Right ventricle myocardium inferior (tissue), 1 donor: ENCODE measurements around the gene HOXC5. TPM values are rescaled to one million over a fixed set of nuclear protein-coding genes. Genes with fewer than 3 reads are reported as not detected.

Source experiments
- ATAC-seq: fragments of 200-7000 bp; cut with Tn5 transposase; one replicate; pipeline ENCODE4 v1.9.1; 2020; ENCODE audit warnings: mild to moderate bottlenecking, moderate library complexity
- DNase-seq: peaks from one replicate; pipeline ENCODE4 v3.0.0; 2021; ENCODE audit errors: missing footprints
- intact Hi-C: fragments of 100-400 bp; cut with DNase I; formaldehyde crosslinking; loops from one replicate; pipeline ENCODE4 v1.11.0; 2022
- total RNA-seq: library from RNA; stranded (reverse); fragmentation: NEBNext Ultra II Directional; extraction: Animal tissue kit (Norgen Biotek cat#: 25700); gene quantifications from one replicate; pipeline ENCODE4 v1.2.1, GENCODE V29; 2021
- donor health status: DM: no; HTN: yes; CAD: no; lungs with severe emphysema.

Gene HOXC5
- total RNA-seq, 1 donor from 2014 or later, result not detected

DNA sequence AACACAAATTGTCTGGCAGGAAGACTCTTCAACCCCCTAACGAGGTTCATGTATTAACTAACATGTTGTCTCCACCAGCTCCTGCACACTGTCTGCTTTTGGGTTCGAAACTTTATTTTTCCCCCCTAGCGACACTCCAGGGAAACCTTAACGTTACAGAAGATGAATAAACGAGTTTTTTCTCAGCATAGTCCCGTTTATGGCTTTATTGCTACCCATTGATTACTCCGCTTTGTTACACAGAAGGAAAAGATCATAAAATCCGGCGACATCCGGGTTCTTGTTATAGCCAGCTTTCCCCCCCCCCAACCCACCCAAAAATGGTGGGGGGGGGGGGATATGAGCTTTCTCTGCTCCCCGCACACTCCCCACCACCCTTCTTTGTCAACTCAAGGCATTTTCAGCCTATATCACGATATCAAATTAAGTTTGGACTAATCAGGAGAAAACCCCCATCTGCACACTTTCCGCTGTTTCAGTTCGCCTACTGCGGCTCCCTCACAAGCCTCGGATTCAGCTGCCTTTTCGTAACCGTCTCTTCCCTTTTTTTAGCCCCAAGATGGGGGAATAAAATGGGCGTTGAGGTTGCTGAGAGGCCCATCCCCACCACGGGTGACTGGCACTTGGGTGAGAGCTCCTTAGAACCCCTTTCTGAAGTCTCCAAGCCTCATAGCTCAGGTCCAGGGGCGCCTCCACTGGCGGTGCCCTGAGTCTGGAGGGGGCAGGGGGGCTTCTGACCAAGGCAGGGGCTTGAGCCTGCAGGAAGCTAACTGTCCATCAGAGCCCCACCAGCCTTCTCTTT is 6.0 kb upstream of the HOXC5 start:
- ATAC-seq (no peak), DNase-seq (no peak)
- intact Hi-C loops, result no loop called here

DNA sequence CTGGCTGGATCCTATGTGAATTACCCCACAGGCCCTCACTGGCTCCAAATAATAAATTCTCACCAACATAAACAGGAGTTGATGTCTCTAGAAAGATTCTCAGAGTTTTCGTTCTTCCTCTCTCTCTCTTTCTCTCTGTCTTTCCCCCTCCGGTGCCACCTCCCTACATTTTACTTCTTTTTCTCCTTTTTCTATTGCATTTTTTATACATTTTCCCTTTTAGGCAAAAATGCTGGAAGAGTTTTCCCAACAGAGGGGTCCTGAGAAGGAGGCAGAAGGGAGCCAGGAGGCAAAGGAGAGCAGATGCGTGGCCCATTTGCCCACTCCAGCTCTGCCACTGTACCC is 5.4 kb upstream of the HOXC5 start:
- ATAC-seq (no peak), DNase-seq (no peak)
- intact Hi-C loops, result no loop called here

DNA sequence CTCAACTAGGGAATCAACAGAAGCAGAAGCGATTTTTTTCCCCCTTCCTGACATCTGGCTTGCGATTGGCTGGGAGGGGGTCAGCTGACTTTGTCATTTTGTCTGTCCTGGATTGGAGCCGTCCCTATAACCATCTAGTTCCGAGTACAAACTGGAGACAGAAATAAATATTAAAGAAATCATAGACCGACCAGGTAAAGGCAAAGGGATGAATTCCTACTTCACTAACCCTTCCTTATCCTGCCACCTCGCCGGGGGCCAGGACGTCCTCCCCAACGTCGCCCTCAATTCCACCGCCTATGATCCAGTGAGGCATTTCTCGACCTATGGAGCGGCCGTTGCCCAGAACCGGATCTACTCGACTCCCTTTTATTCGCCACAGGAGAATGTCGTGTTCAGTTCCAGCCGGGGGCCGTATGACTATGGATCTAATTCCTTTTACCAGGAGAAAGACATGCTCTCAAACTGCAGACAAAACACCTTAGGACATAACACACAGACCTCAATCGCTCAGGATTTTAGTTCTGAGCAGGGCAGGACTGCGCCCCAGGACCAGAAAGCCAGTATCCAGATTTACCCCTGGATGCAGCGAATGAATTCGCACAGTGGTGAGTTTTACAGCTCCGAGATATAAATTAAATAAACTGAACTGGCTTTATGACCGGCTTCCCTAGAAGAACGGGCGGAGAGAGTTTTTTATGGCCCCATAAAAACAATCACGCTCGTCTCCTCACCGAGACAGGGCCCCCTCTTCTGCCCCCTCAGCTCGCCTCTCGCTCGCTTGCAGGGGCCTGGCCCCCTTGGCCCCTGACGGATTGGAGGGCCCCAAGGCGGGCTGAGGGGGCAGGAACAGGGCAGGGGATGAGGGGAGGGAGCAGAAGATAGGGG is 4.3 kb upstream of the HOXC5 start, which contains the start of gene HOXC6:
HOXC6 (plus strand) TSS at position 127 of the 888 bp plus-strand sequence; CDS start at position 209, 82 bp downstream.
- ATAC-seq (no peak), DNase-seq (no peak)
- intact Hi-C loops, result no loop called here

DNA sequence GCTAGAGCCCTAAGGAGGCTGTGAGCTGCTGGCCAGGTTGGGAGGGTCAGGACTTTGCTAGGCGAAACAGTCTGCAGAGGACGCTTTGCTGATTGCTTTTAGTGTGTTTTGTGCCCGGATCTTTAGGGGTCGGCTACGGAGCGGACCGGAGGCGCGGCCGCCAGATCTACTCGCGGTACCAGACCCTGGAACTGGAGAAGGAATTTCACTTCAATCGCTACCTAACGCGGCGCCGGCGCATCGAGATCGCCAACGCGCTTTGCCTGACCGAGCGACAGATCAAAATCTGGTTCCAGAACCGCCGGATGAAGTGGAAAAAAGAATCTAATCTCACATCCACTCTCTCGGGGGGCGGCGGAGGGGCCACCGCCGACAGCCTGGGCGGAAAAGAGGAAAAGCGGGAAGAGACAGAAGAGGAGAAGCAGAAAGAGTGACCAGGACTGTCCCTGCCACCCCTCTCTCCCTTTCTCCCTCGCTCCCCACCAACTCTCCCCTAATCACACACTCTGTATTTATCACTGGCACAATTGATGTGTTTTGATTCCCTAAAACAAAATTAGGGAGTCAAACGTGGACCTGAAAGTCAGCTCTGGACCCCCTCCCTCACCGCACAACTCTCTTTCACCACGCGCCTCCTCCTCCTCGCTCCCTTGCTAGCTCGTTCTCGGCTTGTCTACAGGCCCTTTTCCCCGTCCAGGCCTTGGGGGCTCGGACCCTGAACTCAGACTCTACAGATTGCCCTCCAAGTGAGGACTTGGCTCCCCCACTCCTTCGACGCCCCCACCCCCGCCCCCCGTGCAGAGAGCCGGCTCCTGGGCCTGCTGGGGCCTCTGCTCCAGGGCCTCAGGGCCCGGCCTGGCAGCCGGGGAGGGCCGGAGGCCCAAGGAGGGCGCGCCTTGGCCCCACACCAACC is 3.1 kb upstream of the HOXC5 start:
- no peak for ATAC-seq
- DNase-seq, result no peak
- intact Hi-C loops, result no loop called here

DNA sequence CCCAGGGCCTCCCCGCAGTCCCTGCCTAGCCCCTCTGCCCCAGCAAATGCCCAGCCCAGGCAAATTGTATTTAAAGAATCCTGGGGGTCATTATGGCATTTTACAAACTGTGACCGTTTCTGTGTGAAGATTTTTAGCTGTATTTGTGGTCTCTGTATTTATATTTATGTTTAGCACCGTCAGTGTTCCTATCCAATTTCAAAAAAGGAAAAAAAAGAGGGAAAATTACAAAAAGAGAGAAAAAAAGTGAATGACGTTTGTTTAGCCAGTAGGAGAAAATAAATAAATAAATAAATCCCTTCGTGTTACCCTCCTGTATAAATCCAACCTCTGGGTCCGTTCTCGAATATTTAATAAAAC is 2.4 kb upstream of the HOXC5 start:
- intact Hi-C loops, result no loop called here
- no peak for ATAC-seq

DNA sequence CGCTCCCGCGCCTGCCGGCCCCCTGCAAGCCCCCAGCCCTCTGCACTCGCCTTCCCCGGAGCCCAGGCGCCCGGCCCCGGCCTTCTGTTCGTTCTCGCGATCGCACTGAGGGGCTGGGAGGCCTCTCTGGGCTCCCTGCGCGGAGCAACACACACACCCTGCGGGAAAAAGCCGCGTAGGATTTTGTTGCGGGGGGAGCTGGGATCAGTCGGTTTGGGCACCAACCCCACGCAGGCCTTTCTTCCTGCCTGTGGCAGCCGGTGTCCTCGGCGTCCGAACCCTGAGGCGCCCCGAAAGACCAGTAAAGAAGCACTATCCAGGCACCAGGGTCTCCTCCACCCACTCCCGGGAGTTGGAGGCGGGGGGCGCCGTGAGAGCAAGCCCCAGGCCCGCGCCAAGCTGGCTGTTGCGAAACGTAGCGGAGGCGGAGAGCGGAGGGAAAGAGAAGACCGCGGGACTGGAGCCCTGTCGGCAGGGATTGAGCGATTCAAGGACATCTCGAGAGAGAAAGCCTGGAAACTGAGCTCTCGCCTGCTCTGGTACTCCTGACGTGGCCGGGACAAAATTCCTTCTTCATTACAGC is 1.9 kb upstream of the HOXC5 start:
- ATAC-seq (no peak), DNase-seq (no peak)
- intact Hi-C loops, result no loop called here

More for the DNA sequence above, 2.4 kb upstream of the HOXC5 start:
- DNase-seq, result no peak

DNA sequence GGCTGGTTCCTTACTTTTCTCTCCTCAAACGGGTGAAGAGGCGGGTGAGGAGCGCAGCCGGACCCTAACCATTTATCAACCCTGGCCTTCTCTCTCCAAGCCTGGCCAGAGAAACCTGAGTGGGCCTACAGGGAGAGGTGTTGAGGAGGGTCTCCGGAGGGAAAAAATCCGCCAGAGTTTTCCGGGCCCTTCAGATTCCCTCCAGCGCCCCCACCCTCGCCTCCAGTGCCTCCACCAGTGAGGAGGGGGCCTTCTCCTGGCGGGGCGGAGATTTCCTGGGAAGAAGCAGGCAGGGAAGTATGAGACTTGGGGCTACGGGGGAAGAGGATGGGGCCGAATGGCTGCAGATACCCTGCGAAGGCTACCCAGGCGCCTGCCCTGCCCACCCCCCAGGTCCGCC is 1.4 kb upstream of the HOXC5 start:
- intact Hi-C loops, result no loop called here
- DNase-seq (no peak), ATAC-seq (no peak)

DNA sequence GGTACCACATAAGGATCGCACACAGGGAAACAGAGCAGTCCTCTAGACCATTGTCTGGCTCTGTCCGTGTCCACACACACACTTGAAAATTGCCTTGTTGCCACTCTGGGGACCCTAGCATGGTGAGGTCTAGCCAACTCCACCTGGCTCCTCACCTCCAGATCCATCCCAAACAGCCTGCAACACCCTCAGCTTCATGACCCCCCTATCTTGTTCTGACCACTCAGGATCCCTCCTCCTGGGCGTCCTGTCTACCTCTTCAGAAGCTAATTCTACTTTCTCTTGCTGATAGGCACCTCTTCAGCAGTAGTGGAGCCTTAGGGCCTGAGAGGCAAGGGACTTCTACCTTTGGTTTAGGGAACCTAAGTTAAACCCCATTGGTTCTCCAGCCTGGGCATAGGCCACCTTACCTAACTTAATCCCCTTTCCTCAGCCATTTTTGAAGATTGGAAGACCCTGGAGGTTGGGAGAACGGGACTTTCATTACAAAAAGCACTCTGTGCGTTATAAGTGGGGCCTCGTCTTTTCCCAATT is 697 bp upstream of the HOXC5 start:
- DNase-seq (no peak), ATAC-seq (no peak)
- intact Hi-C loops, result no loop called here

DNA sequence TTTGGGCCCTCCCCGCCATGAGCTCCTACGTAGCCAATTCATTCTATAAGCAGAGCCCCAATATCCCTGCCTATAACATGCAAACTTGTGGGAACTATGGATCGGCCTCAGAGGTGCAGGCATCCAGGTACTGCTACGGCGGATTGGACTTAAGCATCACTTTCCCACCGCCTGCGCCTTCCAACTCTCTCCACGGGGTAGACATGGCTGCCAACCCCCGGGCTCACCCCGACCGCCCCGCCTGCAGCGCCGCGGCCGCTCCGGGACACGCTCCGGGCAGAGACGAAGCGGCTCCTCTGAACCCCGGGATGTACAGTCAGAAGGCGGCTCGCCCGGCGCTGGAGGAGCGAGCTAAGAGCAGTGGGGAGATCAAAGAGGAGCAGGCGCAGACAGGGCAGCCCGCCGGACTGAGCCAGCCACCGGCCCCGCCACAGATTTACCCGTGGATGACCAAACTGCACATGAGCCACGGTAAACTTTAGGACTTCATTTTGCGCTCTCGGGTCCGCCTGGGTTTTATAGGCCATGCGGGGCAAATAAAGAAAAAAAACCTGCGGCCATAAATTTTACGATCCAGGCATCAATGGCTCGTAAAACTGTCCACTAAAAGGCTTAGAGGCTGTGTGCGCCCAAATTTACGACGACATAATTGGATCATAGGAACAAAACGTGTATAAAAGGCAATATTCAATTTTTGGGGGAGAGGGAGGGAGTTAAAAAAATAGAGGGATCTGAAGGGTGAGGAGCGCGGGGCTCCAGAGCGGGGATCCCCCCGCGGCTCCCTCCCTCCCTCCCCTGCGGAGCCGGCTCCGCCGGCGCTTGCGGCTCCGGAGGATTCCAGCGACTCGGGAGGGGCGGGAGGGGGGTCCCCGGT is 493 bp downstream of the HOXC5 start:
- no peak for DNase-seq
- ATAC-seq, result no peak
- intact Hi-C loops, result no loop called here

DNA sequence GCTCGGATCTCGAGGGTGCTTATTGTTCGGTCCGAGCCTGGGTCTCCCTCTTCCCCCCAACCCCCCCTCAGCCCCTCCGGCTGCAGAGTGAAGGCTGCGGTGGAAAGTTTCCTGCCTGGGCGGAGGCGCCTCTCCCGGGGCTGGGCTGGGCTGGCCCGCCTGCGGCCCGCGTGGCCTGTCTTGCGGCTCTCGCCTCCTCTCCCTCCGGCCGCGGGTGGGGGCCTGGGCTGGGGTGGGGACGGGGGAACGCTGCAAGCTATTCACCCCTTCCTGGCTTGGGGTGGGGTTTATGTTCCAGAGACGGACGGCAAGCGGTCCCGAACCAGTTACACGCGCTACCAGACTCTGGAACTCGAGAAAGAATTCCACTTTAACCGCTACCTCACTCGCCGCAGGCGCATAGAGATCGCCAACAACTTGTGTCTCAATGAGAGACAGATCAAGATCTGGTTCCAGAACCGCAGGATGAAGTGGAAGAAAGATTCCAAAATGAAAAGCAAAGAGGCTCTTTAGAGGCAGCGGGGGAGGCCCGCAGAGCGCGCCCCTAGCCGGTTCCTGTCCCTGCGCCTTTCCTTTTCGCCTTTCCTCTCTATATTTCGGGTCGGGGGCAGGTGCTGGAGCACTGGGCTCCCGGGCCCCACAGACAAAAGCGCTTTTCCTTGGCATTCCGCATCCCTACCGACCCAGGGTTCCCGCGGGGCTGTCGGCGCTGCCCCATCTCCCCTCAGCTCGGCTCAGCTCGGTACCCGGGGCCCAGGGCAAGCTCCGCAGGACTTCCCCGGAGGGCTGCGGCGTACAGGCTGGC is 1.3 kb downstream of the HOXC5 start:
- DNase-seq (no peak), ATAC-seq (no peak)
- intact Hi-C loops, result no loop called here

DNA sequence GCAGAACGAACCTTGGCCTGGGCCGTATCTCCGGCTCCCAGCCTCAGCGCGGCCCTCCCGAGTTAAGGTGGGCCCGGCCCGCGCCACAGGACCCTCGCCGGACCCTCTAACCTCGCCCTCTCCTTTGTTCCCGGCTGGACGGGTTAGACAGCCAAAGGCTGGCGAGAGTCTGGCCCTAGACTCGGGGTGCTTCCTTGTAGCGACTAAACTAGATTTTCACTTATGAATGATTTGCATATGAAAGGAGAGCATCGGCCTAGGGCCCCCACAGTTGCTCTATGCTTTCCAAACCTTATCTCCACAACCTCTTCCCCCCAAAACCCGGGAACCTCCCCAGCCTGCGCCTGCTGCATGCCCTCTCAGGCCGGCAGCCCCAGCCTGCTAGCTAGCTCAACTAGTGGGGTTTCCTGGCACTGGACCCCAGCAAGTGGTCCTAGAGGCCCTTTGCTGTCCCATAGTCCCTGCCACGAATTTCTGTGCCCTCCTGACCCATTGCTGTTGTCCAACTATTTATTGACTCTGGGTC is 2.0 kb downstream of the HOXC5 start:
- DNase-seq, result no peak
- no peak for ATAC-seq
- intact Hi-C loops, result no loop called here

DNA sequence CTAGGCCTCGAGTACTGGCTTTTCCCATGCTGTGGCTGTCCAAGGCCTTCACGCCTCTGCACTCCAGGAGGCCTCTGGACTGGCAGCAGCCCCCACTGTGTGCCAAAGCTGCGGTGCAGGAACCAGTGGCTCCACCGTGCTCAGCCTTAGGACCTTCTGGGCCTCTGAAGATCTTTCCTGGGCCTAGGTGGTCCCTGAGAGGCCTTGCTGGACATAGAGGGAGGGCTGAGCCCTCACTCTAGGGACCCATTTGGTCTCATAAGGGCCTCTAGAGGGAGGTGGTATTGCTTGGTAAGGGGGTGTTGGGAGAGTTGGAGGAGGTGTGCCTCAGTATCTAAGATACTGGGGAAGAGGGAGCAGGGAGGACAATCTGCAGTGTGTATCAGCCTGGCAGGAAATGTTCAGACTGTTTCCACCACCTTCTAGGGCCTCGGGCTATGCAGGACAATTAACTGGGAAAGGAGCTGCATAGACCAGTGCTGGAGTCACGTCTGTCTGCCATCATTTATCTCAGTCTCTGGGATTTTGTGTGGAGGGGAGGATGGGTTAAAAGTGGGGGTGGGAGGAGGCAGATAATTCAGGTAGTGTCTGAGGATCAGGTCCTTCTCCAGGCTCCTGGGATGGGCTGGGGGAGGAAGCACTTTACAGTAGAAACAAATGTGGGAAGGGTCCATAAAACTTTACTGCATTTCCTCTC is 2.9 kb downstream of the HOXC5 start:
- DNase-seq, result no peak
- no peak for ATAC-seq
- intact Hi-C loops, result no loop called here

DNA sequence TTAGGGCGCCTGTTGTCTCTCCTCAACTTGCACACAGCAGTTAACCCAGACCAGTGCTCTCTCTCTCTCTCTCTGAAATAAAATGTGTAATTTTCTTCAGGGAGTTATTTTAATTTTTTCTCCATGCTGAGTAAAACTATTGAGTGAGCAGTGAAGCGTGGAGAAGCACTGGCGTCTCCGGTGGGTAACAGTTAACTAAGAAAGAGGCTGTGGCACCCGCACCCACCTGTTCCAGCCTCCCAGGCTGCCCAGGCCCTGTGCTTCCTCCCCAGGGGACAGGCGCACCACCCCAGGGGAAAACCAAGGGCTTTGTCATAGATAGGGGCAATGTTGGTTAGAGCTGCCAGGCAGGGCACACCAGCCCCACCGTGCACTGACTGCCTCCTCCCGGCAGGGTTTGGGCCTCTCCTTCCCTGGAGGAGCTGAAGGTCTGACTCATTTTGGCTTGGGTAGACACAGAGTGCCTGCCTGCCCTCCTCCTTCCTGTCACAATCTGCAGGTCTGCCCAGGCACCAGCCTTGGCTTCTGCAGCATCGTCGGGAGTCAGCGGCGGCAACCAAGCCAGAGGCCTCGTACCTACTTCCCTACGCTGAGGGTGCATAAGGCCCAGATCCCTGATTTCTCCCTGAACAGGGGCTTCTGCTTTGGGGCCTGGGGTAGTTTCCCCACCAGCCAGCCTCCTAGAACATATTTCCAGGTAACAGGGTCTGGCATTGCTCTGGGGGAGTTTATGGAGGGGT is 3.9 kb downstream of the HOXC5 start:
- no peak for DNase-seq
- intact Hi-C loops, result no loop called here
- no peak for ATAC-seq

DNA sequence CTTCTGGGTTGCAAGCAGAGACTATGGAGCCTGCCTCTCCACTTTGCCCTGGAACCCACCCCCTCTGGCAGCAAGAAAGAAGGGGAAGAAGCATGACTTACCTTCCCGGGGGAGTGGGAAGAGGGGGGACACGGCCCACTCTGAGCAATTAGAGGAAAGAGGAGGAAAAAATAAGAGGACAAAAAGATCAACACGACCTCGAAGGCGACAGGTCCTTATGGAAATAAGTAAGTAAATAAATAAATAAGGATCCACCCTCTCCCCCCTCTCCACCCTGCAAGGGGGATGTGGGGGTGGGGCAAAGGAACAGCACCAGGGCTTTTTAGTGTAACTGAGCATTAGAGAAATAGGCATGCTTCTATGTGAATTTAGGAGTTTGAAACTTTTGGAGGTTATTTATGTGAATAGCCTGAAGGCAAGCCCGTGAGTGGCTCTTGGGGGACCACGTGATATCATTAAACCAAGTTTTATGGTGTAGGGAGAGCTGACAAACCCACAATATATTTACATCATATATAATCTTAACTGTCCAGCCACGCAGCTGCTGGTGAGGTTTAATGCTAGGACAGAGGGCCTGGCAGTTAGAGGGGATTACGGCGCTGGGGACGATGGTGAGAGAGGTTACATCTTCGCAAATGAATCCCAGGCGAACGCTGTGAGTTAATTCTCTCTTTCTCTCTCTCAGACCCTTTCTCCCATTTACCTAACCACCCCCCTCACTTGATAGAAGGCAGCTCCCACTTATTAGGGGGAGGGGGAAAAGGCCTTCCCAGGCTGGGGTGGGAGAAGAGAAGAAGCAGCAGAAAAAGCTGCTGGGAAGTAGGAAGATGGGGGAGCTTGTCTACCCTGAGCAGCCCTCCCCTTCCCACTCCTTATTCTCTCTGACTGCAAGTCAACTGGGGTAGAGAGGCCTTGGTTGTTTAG is 4.8 kb downstream of the HOXC5 start:
- no peak for ATAC-seq
- DNase-seq, result no peak
- intact Hi-C loops, result no loop called here
